Activated CD8-positive, alpha-beta T cell treated with anti-CD3 and anti-CD28 coated beads for 36 hours (primary cell): ENCODE measurements around the gene RHD. TPM values are rescaled to one million over a fixed set of nuclear protein-coding genes. Genes with fewer than 3 reads are reported as not detected.
A peak's percentile ranks its signal among the peaks of the same experiment; 100 is the strongest.
"Not testable (repeated sequence)": the region's sequence is repeated elsewhere in the genome, so short reads cannot be mapped to it uniquely, and the experiment has no call there.

ENCODE experiments used
- ATAC-seq: fragments of 200-7000 bp; cut with Tn5 transposase; one replicate; pipeline ENCODE4 v1.10.0; 2021; ENCODE audit warnings: mild to moderate bottlenecking, moderate library complexity
- CTCF ChIA-PET: fragments of 350-600 bp; sonication (Branson Sonifier 250); formaldehyde crosslinking; loops from one replicate; lab custom pipeline; 2021; ENCODE audit warnings: antibody characterized with exemption; lab: Charles Lee
- POLR2A ChIA-PET: fragments of 350-600 bp; sonication (Branson Sonifier 250); formaldehyde crosslinking; loops from one replicate; lab custom pipeline; 2021; ENCODE audit warnings: antibody characterized with exemption; lab: Charles Lee
- DNase-seq: peaks from one replicate; pipeline ENCODE4 v3.0.0-alpha.2; 2020
- H3K27ac Mint-ChIP-seq: one replicate; pipeline ENCODE4 v1.8.0; 2021; ENCODE audit warnings: mild to moderate bottlenecking, mixed read lengths
- H3K27me3 Mint-ChIP-seq: one replicate; pipeline ENCODE4 v1.8.0; 2021; ENCODE audit warnings: mixed read lengths
- H3K36me3 Mint-ChIP-seq: one replicate; pipeline ENCODE4 v1.8.0; 2021; ENCODE audit warnings: low read depth, mixed read lengths
- H3K4me1 Mint-ChIP-seq: one replicate; pipeline ENCODE4 v1.8.0; 2021; ENCODE audit warnings: low read depth, mixed read lengths
- H3K4me3 Mint-ChIP-seq: one replicate; pipeline ENCODE4 v1.8.0; 2021; ENCODE audit warnings: mild to moderate bottlenecking, moderate library complexity, mixed read lengths
- H3K9me3 Mint-ChIP-seq: one replicate; pipeline ENCODE4 v1.8.0; 2021; ENCODE audit warnings: mixed read lengths
- intact Hi-C: fragments of 100-400 bp; cut with micrococcal nuclease; formaldehyde crosslinking; loops from one replicate; pipeline ENCODE4 v1.10.0; 2022
- total RNA-seq, 2 experiments: library from RNA; stranded (reverse); gene quantifications; one replicate each; pipeline ENCODE4 v1.2.3, GENCODE V29; 2021
- TF ChIP-seq, protein P1 (sequence below): fragments of 200-600 bp; IDR thresholded peaks from one replicate; pipeline ENCODE4 v1.8.0; 2022; ENCODE audit warnings: antibody characterized with exemption, mild to moderate bottlenecking

The RHD gene
- total RNA-seq, 2 experiments from 2014 or later: not detected

DNA sequence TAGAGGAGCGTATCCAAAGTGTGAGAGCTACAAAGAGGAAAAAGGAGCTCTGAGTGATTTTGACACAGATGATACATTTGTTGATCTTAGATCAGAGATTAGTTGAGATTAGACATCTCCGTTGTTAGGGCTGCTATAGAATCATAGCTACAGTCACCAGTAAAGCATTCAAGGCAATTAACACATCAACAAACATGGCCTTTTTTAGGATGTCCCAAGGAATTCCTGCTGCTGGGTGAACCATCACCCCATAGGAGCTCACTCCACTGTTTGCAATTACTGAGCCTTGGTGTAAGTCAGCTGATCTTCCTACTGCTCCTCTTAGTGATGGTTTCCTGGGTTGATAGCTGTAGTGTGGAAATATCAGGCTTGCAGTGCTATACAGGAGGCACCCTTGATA, 18.4 kb upstream of the RHD start:
- Mint-ChIP-seq H3K36me3 (no peaks in the 10 kb centered on the region), H3K27ac (no peak overlapping the region), H3K4me3 (no peak overlapping the region), H3K27me3 (no peaks in the 10 kb centered on the region), H3K4me1 (no peaks in the 10 kb centered on the region), H3K9me3 (no peaks in the 10 kb centered on the region)
- ChIA-PET CTCF (interaction anchor here (1.0 to 2.0 kb wide), 3 partner anchors 21 to 49 kb away, joined by 3 to 5 read pairs (median 3); no protein-coding TSS in a partner anchor), POLR2A (interaction anchor here (1.5 kb wide), 1 partner anchor 9 kb away, joined by 3 read pairs; no protein-coding TSS in a partner anchor)
- DNase-seq (no peak), ATAC-seq (no peak)
- TF ChIP-seq, protein P1, sequence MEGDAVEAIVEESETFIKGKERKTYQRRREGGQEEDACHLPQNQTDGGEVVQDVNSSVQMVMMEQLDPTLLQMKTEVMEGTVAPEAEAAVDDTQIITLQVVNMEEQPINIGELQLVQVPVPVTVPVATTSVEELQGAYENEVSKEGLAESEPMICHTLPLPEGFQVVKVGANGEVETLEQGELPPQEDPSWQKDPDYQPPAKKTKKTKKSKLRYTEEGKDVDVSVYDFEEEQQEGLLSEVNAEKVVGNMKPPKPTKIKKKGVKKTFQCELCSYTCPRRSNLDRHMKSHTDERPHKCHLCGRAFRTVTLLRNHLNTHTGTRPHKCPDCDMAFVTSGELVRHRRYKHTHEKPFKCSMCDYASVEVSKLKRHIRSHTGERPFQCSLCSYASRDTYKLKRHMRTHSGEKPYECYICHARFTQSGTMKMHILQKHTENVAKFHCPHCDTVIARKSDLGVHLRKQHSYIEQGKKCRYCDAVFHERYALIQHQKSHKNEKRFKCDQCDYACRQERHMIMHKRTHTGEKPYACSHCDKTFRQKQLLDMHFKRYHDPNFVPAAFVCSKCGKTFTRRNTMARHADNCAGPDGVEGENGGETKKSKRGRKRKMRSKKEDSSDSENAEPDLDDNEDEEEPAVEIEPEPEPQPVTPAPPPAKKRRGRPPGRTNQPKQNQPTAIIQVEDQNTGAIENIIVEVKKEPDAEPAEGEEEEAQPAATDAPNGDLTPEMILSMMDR: no peak
- intact Hi-C loops: no loop called here

DNA sequence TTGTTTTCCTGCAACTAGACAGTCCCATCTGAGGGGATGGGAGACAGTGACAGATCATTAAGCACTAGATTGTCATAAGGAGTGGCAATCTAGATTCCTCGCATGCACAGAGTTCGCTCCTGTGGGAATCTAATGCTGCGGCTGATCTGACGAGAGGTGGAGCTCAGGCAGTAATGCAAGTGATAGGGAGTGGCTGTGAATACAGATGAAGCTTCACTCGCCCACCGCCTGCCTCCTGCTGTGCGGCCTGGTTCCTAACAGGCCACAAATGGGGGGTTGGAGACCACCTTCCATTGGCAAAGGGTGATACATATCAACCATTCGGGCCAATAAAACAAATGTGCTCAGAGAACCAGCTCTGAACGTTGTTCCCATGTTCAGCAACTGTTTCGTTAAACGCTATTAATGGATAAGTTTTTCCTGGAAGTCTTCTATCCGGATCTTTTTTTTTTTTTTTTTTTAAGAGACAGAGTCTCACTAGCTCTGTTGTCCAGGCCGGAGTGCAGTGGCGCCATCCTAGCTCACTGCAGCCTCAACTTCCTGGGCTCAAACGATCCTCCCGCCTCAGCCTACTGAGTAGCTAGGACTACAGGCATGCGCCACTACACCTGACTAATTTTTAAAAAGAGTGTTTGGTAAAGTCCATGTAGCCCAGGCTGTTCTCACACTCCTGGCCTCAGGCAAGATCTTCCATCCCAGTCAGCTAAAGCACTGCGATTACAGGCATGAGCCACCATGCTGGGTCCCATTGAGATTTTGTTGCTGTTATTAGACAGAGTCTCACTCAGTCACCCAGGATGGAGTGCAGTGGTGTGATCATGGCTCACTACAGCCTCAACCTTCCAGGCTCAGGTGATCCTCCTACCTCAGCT, 16.4 kb upstream of the RHD start:
- TF ChIP-seq, protein P1: no peak
- Mint-ChIP-seq H3K4me1 (peaks cover 5% of the 10 kb centered on the region), H3K27me3 (no peaks in the 10 kb centered on the region), H3K9me3 (no peaks in the 10 kb centered on the region), H3K27ac (no peak overlapping the region), H3K4me3 (no peak overlapping the region), H3K36me3 (no peaks in the 10 kb centered on the region)
- intact Hi-C loops: no loop called here
- DNase-seq: no peak
- ChIA-PET POLR2A (interaction anchor here (0.6 to 1.7 kb wide), 4 partner anchors 8 to 209 kb away, joined by 3 to 7 read pairs (median 5); partner anchors contain the start of genes RSRP1 and SYF2), CTCF (interaction anchor here (0.6 kb wide), 1 partner anchor 588 kb away, joined by 3 read pairs; no protein-coding TSS in a partner anchor)
- no peak for ATAC-seq

GRCh38 chr1:25256578-25256965, 15.7 kb upstream of the RHD start:
- H3K27ac Mint-ChIP-seq: no peak overlapping the region
- no peak overlapping the region for H3K4me3 Mint-ChIP-seq
- DNase-seq (no peak), ATAC-seq (no peak)
- H3K36me3 Mint-ChIP-seq: no peaks in the 10 kb centered on the region
- H3K4me1 Mint-ChIP-seq: peaks cover 5% of the 10 kb centered on the region
- intact Hi-C loops: no loop called here
- ChIA-PET CTCF (interaction anchor here (0.6 kb wide), 1 partner anchor 587 kb away, joined by 3 read pairs; no protein-coding TSS in a partner anchor), POLR2A (interaction anchor here (1.0 to 1.7 kb wide), 2 partner anchors 9 to 24 kb away, joined by 4 to 7 read pairs; partner anchors contain the start of genes RSRP1 and SYF2)
- TF ChIP-seq, protein P1: no peak
- H3K27me3 Mint-ChIP-seq: no peaks in the 10 kb centered on the region
- no peaks in the 10 kb centered on the region for H3K9me3 Mint-ChIP-seq

DNA sequence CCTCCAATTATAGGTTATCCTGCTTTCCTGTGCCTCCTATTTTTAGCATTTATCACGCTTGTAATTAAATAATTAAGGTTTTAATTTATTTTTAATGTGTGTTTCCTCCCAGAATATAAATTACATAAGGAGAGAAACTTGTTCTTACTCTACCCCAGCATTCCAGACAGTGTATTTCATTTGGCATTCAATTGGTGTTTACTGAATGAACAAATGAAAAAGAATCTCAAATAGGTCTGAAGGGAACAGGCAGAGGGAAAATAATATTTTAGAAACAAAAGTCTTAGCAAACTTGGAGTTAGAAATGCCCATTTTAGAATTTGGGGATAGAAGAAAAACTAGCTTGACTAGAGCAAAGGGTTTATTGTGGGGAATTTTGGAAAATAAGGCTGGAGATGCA, 15.1 kb upstream of the RHD start:
- no peak overlapping the region for H3K4me3 Mint-ChIP-seq
- intact Hi-C loops: no loop called here
- H3K27me3 Mint-ChIP-seq: no peaks in the 10 kb centered on the region
- DNase-seq (no peak), ATAC-seq (no peak)
- ChIA-PET CTCF (interaction anchor here (1.4 kb wide), 1 partner anchor 17 kb away, joined by 5 read pairs; no protein-coding TSS in a partner anchor), POLR2A (interaction anchor here (1.7 kb wide), 1 partner anchor 10 kb away, joined by 6 read pairs; the partner anchor contains the start of gene RSRP1)
- H3K36me3 Mint-ChIP-seq: peaks cover 1% of the 10 kb centered on the region
- TF ChIP-seq, protein P1: no peak
- H3K9me3 Mint-ChIP-seq: no peaks in the 10 kb centered on the region
- H3K4me1 Mint-ChIP-seq: peaks cover 5% of the 10 kb centered on the region
- no peak overlapping the region for H3K27ac Mint-ChIP-seq

DNA sequence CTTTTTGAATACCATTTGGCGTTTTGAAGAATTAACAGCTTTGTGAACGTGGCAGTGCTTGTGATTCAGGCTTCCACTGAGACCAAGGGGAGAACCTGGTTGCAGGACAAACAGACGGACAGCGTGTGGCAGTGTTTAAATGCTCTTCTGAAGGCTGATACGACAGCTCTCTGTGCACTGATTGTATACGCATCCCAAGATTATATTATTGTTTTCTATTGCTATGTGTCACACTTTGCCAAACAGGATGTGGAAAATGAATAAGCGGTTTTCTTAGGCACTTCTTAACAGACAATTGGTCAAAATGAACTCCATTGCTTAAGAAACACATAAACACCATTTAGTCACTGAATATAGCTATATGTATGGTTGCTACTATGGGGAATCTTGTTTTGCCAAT, 12.5 kb upstream of the RHD start:
- H3K4me1 Mint-ChIP-seq, H3K27ac Mint-ChIP-seq, H3K27me3 Mint-ChIP-seq, H3K9me3 Mint-ChIP-seq, H3K4me3 Mint-ChIP-seq, intact Hi-C loops, H3K36me3 Mint-ChIP-seq, POLR2A ChIA-PET, DNase-seq: not testable (repeated sequence)
- CTCF ChIA-PET: interaction anchor here (1.4 kb wide), 1 partner anchor 20 kb away, joined by 3 read pairs; no protein-coding TSS in a partner anchor
- ATAC-seq: peak; percentile 62

GRCh38 chr1:25260336-25260735, 12.0 kb upstream of the RHD start:
- intact Hi-C loops, H3K4me3 Mint-ChIP-seq, DNase-seq, POLR2A ChIA-PET, H3K9me3 Mint-ChIP-seq, H3K27ac Mint-ChIP-seq, ATAC-seq, H3K27me3 Mint-ChIP-seq, H3K4me1 Mint-ChIP-seq, H3K36me3 Mint-ChIP-seq: not testable (repeated sequence)
- CTCF ChIA-PET: interaction anchor here (1.4 kb wide), 1 partner anchor 20 kb away, joined by 3 read pairs; no protein-coding TSS in a partner anchor

DNA sequence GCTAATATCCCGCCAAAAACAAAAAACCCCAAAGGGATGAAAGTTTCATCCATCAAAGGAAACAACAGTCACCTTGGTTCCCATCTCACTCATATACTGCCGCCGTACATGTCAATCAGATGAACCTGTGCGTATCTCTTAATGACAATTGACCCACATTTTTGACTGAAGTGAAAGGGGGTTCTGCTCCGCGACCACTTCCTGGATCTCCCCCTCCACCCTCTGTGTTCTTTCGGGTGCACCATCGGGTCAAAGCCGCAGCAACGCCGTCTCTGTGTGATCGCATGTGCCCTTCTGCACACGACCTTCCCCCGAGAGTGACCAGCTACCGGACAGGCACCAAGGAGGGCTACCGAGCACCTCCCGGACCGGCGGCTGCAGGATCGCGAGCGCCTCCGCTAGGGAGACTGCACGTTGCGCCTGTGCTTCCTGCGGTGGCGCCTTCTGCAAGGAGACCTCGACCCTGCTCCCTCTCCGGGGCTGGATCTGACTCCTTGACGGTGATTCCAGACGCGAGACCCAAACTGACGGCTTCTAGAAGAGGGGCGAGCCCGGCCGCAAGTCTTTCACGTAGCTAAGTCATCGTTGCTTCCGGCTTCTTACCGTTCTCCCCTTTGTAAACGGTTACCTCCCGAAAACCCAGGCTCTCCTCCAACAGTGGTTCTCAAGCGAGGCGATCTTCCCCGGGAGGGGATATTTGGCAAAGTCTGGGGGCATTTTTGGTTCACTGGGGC, 5.6 kb upstream of the RHD start:
- H3K4me1 Mint-ChIP-seq, CTCF ChIA-PET, H3K27me3 Mint-ChIP-seq, H3K36me3 Mint-ChIP-seq, intact Hi-C loops, H3K9me3 Mint-ChIP-seq, POLR2A ChIA-PET: not testable (repeated sequence)
- peak; percentile 61 for DNase-seq
- ATAC-seq: peak; percentile 32
- Mint-ChIP-seq H3K4me3 (peak overlapping the region; percentile 97), H3K27ac (peak overlapping the region; percentile 91)
